LNCaP clone FGC (cell line): Measurements from ENCODE around the gene DOC2B.
"Not testable (repeated sequence)": the region's sequence is repeated elsewhere in the genome, so short reads cannot be mapped to it uniquely, and the experiment has no call there.

Experiments used
- DNase-seq: peaks from one replicate; pipeline ENCODE4 v3.0.0-alpha.2; 2011; ENCODE audit warnings: low read depth
- H3K4me3 ChIP-seq: 2 replicates; pipeline ENCODE4 v1.5.1; 2011; ENCODE audit warnings: mild to moderate bottlenecking, low read depth, low read length, control low read depth
- TF ChIP-seq, protein P1 (sequence below): IDR thresholded peaks from 2 replicates; pipeline ENCODE4 v1.5.1; 2012; ENCODE audit warnings: mild to moderate bottlenecking; ENCODE audit not compliant: control insufficient read depth, insufficient read depth; ENCODE audit errors: extremely low read depth

DOC2B gene

DNA sequence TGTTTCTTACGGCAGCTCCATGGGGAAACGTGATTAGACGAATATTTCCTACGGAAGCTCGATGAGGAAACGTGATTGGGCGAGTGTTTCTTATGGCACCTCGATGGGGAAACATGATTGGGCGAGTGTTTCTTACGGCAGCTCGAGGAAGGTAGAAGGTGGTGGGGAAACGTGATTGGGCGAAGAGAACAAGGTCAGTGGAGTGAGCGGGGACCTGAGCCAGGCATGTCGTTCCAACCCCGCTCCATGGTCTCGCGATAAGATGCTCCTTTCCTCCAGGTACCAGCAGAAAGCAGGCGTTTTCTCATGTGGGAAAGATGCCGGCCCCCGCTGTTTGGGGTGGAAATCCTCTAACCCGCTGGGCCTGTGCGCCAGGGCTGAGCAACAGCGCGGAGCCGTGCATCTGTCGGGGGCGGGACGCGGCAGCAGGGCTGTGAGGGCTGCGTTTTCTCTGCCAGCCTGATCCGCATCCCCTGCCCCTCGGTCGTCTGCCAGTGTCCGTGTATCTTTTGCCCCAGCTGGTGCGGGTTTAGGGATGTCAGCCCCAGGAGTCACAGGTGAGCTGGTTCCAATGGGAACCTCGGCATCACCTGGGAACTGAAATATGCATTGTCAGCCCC, 25.6 kb upstream of the DOC2B start:
- TF ChIP-seq, protein P1, sequence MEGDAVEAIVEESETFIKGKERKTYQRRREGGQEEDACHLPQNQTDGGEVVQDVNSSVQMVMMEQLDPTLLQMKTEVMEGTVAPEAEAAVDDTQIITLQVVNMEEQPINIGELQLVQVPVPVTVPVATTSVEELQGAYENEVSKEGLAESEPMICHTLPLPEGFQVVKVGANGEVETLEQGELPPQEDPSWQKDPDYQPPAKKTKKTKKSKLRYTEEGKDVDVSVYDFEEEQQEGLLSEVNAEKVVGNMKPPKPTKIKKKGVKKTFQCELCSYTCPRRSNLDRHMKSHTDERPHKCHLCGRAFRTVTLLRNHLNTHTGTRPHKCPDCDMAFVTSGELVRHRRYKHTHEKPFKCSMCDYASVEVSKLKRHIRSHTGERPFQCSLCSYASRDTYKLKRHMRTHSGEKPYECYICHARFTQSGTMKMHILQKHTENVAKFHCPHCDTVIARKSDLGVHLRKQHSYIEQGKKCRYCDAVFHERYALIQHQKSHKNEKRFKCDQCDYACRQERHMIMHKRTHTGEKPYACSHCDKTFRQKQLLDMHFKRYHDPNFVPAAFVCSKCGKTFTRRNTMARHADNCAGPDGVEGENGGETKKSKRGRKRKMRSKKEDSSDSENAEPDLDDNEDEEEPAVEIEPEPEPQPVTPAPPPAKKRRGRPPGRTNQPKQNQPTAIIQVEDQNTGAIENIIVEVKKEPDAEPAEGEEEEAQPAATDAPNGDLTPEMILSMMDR, result no peak
- no peak overlapping the region for H3K4me3 ChIP-seq
- DNase-seq, result no peak

DNA sequence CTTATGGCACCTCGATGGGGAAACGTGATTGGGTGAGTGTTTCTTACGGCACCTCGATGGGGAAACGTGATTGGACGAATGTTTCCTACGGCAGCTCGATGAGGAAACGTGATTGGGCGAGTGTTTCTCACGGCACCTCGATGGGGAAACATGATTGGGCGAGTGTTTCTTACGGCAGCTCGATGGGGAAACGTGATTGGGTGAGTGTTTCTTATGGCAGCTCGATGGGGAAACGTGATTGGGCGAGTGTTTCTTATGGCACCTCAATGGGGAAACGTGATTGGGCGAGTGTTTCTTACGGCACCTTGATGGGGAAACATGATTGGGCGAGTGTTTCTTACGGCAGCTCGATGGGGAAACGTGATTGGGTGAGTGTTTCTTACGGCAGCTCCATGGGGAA, 25.0 kb upstream of the DOC2B start:
- not testable (repeated sequence) for H3K4me3 ChIP-seq, DNase-seq

DNA sequence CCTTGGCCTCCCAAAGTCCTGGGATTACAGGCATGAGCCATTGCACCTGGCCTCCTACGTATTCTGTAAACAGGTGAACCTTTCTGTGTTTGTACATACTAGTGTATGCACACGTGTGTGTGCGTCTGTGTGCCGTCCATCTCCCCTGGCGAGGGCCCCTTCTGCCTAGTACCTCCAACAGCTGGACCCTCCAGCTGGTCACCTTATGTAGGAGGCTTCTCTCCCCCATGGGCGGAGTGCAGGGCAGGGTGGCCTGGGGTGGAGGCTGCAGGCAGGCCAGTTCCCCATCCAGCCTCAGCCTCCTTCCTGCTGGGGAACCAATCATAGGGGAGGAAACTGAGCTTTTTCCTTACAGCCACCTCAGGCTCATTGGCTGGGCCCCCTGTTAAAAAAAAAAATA, 24.4 kb upstream of the DOC2B start:
- no peak for DNase-seq
- H3K4me3 ChIP-seq, result no peak overlapping the region

DNA sequence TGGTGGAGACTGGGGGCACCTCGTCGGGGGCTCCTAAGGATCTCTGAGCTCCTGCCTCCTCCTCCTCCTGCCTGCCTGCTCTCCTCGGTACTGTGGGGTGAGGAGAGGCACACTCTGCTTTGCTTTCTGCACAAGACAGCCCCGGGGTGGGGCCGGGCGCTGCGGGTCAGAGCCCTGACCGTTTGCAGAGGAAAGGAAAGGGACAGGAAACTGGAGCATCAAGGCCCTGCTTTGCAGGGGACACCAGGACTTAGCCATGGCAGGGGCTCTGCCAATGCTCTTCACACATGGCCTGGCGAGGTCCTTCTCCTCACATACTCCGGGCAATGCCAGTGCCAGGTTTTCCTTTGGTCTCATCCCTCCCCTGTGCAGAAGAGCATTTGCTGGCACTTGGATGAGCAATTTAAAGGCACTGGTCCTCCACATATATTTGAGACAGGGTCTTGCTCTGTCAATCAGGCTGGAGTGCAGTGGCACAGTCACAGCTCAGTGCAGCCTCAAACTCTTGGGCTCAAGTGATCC, 23.8 kb upstream of the DOC2B start:
- H3K4me3 ChIP-seq, result no peak overlapping the region
- TF ChIP-seq, protein P1, result no peak
- DNase-seq, result no peak

More for the DNA sequence above, 24.4 kb upstream of the DOC2B start:
- TF ChIP-seq, protein P1, result no peak

DNA sequence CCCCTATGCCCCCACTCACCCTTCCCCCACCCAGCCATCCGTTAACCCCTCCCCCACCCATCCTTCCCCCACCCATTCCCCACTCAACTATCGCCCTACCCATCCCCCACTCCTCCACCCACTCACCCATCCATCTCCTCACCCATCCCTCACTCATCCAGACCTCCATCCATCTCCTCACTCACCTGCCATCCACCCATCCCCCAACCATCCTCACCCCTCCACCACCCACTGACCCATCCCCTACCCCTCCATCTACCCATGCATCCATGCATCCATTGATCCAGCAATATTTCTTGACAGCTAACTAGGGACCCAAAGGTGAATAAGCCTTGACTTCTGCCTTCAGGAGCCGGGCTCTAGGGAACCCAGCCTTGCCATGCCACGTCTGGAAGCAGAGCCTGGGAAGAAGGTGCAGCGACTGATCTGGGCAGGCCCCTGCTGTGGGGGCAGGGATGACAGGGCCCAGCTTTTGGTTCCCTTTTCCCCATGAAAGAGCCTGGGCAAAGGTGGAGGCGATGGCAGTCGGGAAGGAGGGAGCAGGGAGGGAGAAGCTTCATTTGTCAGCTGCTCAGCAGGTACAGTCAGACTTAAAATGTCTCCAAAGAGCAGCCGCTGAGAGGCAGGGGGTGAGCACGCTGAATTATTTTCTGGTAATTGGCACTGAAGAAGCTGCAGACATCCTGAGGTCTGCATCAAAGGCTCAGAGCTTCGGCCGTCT, 23.1 kb upstream of the DOC2B start:
- H3K4me3 ChIP-seq, result no peak overlapping the region

DNA sequence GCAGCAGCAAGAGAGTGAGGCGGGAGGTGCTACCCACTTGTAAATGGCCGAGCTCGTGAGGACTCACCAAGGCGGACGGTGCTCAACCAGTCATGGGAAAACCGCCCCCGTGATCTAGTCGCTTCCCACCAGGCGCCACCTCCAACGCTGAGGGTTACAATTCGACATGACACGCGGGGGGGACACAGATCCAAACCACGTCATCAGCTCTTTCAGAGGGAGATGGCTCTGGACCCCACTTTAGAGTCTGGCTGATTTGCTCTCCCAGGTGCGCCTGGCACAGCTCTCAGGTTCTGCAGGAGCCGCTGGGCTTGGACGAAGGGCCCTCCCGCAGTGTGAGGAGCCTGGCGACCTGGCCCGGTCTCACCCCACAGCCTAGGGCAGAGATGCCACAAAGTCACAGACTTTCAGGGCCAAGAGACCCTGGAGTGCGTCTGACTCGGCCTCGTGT, 21.1 kb upstream of the DOC2B start:
- DNase-seq, result no peak
- TF ChIP-seq, protein P1, result no peak
- H3K4me3 ChIP-seq, result no peak overlapping the region

More for the DNA sequence above, 23.1 kb upstream of the DOC2B start:
- TF ChIP-seq, protein P1, result no peak
- no peak for DNase-seq

DNA sequence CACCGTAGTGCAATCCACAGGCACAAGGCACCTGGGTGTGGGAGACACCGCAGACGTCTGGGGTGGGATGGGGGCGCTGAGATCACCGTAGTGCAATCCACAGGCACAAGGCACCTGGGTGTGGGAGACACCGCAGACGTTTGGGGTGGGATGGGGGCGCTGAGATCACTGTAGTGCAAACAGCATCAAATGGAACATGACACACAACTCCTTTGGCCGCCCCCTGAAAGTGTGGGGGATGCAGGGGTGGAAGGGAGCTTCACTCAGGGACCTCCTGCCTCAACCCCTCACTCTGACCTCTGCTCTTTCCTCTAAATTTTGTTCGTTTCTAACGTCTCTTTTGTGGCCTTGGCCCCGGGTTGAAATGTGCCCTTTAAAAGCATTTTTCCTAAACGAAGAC, 20.3 kb upstream of the DOC2B start:
- DNase-seq, result not testable (repeated sequence)

DNA sequence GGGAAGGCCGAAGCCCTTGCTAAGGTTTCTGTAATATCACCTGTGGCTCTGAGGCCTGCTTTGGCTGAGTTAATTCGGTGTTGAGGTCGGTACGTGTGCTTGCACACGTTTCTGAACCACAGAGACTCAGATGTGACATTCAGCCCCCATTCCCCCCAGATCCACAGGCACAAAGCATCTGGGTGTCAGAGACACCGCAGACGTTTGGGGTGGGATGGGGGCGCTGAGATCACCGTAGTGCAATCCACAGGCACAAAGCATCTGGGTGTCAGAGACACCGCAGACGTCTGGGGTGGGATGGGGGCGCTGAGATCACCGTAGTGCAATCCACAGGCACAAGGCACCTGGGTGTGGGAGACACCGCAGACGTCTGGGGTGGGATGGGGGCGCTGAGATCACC, 19.8 kb upstream of the DOC2B start:
- DNase-seq, H3K4me3 ChIP-seq: not testable (repeated sequence)

More for the DNA sequence above, 20.3 kb upstream of the DOC2B start:
- not testable (repeated sequence) for H3K4me3 ChIP-seq
